Stimulated activated CD4-positive, alpha-beta T cell treated with anti-CD3 and anti-CD28 coated beads, Interleukin-12 subunit alpha, Interleukin-12 subunit beta, amount 100 ng/mL, for 4 hours (primary cell): ENCODE measurements around the gene GAPVD1.
A peak's percentile ranks its signal among the peaks of the same experiment; 100 is the strongest.
"Not testable (repeated sequence)": the region's sequence is repeated elsewhere in the genome, so short reads cannot be mapped to it uniquely, and the experiment has no call there.

ENCODE experiments used
- DNase-seq: peaks from one replicate; pipeline ENCODE4 v3.0.0-alpha.2; 2020

The GAPVD1 gene

DNA sequence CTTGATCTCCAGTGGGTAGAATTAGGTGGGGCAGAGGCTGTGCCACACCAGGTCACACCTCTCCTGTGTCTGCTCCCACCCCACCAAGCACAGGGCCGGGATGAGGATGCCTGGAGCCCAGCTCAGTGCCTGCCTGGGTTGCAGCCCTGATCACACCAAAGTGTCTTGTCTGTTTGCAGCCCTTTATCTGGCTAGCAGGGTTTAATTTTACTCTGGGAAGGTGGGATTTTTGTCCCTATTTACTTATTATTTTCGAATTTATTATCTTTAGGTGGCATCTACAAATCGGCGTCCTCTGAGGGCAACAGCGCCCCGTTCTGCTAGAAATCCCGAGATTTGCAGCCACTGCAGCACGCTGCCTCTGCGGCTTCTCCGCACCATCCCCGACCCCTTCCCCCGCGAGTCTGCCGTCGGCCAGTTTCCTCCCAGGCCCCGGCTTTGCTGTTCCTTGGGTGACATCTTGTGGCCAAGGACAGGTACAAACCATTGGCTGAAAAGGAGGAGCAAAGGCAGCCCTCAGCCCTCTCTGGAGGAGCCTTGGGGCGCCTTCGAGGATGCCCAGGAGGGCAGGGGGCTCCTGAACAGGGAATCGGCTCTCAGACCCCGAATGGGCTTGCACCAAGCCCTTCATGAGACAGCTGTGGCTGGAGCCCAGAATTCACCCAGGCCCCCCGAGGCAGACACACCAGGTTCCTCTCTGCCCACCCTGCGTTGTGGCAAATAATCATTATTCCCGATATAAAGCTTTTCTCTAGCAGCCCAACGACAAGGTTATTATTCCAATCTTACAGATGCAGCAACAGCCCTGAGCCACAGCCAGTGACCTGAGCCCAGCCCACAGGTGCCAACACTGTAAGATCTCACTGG is 113.0 kb downstream of the GAPVD1 start:
- peak; percentile 57 for DNase-seq

DNA sequence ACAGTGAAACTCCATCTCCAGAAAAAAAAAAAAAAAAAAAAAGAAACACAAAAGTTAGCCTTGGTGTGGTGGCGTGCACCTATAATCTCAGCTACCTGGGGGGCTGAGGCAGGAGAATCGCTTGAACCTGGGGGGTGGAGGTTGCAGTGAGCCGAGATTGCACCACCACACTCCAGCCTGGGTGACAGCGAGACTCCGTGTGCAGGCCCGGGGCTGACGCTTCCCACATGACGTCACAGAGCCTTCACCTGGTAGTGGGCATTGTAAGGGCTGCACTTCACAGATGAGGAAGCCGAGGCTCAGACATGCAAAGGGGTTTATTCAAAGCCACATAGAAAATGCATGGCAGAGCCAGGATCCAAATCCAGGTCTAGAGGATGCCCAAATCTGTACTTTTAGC is 114.2 kb downstream of the GAPVD1 start:
- DNase-seq = no peak

DNA sequence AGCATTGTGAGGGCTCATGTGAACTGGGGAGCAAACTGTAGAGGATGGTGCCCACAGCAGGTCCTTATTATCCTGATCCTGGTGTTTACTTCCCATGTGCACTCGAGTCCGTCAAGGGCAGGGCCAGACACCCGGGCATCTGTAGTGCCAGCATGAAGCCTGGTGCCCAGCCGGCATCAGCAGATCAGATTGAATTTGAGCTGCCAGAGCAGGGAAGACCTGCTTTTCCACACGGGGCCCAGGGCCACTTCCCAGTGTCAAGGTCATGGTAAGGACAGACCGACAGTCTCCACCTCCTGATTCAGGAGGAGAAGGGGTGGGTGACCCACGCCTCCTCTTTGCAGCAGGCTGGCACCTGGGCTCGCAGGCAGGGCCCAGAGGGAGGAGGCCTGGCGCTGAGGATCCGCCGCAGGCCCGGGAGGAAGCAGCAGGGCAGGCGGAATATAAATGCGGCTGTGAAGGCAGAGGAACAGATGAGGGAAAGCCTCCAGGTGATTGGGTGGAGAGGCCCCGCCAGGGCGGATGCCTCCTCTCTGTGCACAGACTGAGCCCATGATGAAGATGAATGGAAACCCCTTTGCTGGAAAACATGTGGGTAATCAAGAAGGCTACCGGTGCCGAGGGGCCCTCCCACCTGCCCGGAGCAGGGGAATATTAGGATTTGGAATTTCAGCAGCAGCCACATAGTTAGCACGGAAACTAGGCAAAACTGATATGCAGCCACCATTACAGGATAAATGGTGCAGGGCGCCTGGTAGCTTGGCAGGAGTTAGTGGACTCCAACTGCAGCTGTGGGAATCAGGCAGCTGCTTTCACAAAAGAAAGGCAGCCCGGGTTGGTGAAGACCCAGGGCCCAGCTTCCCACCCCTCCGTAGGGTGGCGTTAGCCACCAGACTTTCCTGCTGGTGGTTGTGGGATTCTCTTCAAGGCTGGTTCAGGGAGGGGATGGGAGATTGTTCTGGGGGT is 114.9 kb downstream of the GAPVD1 start:
- DNase-seq = no peak

DNA sequence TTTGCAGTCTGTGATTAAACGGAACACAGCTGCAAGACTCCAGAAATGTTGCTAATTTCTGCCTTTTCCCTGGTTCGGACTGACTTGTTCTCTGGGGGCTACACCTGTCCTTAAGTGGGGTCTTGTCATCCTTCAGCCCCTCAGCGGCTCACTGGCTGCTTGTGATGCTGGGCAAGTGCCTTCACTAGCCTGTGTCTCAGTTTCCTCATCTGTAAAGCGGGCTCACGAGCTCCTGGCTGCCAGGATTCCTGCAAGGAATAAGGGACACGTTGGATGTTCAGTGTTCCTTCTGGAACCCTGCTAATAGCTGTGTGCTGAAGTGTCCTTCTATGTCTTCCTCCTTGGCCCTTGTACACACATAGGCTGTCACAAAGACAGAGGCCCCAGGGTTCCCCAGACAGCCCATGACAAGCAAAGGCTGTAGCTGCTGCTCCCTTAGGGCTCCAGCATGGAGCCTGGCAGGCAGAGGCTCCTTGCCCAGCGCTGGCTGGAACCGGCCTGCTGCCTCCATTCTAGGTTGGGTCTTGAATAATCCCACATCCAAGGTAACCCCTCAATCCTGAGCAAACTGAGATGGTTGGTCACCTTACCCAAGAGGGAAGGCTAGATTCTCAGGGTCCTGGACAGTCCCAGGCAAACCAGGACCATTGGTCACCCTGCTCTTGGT is 116.1 kb downstream of the GAPVD1 start:
- DNase-seq = no peak

DNA sequence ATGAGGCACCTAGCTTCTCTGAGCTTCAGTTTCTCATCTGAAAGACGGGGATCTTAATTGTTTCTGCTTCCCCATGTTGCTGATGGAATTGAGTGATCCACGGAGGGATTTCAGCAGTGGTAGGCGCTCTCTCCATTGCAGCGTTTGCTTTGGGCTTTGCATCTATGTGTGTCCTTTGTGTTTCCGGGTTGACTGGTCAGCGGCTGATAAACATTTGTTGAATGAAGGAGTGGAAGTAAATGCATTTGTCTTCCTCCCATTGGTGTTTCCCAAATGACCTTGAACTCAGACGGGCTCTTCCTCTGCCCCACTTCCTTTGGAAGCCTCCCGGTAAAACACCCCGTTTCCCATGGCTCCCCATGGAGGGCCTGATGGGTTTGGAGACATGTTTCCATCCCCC is 117.2 kb downstream of the GAPVD1 start:
- no peak for DNase-seq

DNA sequence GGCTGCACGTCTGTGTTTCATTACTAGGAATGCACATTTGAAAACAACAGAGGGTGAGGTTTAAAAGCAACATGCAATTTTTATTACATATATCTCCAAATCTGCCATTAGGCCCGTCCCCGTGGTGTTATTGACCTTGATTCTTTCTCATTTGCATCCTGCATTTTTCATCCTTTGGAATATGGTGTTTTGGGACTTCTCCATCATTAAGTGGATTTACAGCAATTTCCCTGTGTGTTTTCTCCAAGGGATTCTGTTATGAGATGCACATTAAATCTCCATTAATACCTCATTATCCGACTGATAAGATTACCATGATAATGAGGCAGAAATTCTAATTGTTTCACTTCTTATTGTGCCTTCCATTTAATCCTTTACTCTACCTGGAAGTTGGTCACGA is 117.6 kb downstream of the GAPVD1 start:
- DNase-seq = no peak

DNA sequence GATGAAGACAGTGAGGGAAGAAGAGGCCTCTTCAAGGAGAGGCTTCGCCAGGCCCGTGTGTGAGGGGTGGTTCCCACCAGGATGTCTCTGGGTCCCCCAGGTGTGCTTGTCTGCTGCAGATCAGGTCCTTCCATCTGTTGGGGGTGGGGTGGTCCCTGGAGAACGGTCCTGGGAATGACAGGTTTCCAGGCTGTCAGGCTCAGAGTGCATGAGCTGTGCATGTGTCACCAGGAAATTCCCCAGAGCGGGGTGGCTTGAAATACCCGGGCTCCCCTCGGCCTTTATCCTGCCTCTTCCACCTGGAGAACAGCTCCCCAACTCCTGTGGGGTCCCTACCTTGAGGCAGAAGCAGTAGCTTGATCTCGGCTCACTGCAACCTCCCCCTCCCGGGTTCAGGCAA is 118.8 kb downstream of the GAPVD1 start:
- DNase-seq = no peak

DNA sequence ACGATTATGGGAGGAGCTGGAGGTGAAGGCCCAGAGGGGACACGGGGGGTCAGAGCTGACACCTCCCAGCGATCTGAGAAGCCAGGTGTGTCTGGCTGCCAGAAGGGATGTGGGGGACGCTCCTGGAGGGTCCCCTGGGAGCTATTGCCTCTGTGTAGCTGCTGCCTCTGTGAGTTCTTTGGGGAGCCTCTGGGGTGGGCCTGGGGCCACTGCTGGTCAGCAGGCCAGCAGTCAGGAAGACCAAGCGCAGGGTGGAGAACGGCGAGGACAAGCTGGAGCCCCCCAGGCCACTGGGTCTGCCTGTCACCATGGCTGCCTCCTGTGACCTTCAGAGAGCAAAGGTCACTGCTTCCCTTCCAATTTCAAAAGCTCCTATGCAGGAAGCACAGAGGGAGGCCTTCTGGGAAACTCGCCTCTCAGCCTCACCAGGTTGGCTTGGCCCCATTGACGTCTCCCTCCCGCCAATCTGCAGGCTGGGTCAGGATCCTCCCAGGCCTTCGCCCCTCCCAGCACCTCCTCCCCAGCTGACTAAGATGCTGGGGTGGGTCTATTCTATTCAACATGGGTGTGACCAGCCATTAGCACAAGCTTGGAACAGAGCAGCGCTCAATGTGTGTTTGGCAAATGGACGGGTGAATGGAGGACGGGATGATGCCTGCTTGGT is 126.4 kb downstream of the GAPVD1 start:
- DNase-seq = no peak

DNA sequence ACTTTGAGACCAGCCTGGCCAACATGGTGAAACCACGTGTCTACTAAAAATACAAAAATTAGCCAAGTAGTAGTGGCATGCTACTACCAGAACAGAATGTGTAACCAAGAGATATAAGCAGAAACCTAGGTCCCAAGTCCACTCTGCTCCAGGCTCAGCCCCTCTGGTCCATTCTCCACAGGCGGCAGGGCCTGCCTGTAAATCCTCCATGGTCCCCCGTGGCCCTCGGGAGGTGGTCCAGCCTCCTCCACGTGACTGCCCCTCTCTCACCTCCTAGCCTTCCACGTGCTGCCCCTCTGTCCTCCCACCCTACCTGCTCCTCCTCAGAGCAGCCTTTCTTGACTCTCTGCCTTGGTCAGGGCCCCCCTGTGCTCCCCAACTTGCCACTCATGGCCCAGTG is 127.4 kb downstream of the GAPVD1 start:
- DNase-seq = no peak

DNA sequence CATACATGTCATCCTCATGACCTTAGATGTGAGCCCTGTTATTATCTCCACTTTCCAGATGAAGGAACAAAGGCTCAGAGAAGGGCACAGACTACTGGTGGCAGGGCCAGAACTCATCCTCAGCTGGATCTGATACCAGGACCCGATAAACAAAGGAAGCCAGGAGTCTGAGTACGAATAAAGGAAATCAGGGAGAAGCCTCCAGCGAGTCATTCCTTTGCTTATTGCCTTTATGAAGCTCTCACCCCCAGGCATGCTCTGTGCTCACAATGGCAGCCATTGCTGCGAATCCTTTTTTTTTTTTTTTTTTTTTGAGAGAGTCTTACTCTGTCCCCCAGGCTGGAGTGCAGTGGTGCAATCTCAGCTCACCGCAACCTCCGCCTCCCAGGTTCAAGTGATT is 130.1 kb downstream of the GAPVD1 start:
- no peak for DNase-seq

DNA sequence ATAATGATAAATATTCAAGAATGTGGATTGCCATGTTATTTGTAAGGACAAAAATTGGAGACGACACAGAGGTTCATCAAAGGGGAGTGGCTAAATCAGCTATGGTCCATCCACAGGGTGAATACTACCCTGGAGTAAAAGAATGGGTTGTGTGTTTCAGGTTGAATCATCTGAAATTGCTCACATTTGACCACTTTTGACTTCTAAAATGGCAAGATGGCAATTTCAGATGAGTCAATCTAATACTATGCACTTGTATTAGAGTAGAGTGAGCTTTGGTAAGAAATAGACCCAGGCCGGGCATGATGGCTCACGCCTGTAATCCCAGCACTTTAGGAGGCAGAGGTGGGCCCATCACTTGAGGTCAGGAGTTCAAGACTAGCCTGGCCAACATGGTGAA is 131.8 kb downstream of the GAPVD1 start:
- no peak for DNase-seq

DNA sequence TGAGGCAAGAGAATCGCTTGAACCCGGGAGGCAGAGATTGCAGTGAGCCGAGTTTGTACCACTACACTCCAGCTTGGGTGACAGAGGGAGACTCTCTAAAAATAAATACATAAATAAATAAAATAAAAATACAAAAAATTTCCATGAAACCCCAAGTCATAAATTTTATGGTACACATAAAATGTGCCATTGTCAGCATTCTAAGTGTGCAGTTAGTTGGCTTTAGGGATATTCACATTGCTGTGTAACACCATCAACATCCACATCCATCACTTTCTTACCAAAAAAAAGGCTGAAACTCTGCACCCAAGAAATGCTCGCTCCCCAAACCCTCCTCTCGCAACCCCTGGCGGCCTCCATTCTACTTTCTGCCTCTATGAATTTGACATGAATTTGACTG is 135.2 kb downstream of the GAPVD1 start:
- no peak for DNase-seq

DNA sequence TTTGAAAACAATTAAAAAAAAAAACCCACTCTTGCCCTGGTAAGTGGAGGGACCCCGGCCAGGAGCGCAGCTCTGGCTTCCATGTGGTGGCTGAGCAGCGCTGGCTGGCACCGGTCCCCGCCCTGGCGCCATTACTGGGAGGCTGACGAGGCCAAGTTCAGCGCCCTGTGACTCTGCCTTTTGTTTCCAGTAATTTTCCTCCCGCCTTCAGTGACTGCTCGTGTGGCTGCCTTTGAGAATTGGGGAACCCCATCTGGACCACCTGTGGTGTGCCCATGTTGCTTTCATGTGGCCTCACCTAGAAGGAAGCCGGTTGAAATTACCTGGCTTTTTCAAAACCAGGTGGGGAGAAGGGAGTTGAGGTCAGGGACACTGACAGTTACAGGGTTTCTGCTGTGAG is 136.1 kb downstream of the GAPVD1 start:
- DNase-seq = no peak

DNA sequence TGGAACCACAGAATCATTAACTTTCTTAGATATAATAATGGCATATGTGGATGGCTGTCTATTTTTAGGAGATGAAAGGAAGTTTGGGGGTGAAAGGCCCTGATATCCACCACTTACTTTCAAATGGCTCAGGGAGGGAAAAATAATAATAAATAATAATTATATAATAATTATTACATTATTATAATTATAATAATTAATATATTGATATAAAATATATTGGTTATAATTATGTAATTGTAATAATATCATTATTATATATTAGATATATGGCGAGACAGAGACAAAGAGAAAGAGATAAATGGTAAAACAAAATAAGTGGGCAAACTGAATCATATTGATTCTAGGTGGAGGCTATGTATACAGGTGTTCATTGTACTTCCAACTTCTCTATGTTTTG is 136.6 kb downstream of the GAPVD1 start:
- no peak for DNase-seq

DNA sequence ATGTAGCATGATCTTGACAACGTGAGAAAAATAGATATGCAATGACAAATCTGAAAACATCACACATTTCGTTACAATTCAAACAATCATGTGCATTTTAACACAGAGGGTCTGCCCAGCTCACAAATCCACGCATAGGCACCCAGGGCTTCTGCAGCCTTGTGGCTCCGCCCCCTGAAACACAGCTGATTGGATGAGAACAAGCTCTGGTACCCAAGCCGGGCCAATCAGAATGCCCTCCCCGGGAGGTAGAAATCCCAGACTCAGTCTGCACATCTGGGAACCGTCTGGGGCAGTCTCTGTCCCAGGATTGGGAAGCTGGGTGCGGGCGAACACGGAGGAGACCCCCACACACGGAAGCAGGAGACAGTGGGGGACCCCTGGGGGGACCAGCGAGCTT is 137.5 kb downstream of the GAPVD1 start:
- no peak for DNase-seq

DNA sequence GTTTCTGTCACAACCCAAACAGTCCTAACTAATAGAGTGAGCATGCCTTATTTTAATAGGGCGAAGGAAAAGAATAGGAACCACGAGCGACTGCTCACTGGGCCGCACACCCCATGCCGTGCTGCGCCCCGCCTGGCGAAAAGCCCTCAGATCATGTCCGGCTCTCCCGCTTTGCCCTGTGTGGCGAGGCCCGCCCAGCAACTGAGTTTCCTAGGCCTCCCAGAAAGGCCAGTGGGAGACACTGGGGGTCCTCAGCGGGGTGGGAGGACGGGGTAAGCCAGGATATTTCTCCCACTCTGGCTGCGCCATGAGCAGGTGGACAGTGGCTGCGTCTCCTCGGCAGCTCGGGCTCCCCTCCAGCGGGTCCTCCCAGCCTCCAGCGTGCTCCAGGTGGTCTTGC is 138.0 kb downstream of the GAPVD1 start:
- DNase-seq = no peak

DNA sequence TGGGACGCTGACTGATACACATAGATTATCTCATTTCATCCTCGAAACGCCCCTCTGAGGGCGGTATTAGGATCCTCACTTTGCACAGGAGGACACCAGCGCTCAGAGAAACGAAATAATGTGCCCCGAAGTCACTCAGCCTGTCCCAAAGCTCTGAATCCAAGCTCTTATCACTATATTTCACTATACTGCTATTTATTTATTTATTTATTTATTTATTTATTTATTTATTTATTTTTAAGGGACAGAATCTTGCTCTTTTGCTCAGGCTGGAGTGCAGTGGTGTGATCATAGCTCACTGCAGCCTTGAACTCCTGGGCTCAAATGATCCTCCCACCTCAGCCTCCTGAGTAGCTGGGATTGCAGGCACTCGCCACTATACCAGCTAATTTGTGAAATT is 138.6 kb downstream of the GAPVD1 start:
- DNase-seq = not testable (repeated sequence)

DNA sequence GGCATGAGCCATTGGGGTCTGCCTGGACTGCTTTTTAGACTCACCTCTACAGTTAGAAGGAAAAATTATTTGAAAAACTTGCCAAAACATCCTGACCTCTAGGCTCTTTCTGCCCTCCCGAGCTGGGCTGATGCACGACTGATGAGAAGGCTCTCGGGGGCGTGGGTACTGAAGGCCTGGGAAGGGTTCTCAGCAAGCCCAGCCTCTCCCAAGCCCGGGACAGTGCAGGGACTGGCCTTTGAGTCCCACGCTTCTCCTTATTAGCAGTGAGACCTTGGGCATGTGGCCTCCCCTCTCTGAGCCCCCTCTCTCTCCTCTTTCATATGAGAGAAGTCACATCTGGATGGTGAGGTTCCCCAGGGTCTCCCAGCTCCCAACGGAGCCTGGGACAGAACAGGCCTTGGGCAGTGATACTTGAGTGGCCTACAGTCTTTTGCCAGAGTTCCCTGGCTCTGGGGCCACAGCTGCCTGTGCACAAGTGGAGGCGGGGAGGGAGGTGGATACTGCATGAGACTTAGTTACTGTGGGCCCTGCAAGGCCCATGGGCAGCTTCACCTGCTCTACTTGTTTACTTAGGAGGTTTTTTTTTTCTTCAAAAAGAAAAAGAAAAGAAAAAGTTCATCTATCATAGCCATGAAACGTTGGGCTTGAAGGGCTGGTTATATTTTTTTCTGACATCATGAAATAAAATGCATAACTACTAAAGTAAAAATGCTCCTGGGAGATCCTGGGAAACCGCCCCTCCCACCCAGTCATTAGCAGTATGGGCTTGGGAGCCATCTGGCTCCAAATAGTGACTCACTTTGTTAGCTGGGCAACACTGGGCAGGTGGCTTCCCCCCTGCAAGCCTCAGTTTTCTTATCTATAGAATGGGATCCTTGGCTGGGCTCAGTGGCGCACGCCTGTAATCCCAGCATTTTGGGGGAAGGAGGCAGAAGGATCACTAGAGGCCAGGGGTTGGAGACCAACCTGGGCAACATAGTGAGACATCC is 139.4 kb downstream of the GAPVD1 start:
- no peak for DNase-seq

DNA sequence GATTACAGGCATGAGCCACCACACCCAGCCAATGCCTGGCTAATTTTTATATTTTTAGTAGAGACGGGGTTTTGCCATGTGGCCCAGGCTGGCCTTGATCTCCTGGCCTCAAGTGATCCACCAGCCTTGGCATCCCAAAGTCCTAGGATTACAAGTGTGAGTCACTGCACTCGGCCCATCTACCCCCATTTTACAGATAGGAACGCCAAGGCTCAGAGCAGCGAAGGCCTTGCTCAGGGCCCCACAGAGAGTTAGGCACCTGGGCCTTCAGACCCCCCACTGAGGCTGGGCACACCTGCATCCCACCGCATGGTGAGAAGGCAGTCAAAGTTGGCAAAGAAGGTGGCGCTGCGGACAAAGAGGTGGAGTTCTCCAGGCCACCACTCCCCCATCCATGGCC is 143.1 kb downstream of the GAPVD1 start:
- no peak for DNase-seq

DNA sequence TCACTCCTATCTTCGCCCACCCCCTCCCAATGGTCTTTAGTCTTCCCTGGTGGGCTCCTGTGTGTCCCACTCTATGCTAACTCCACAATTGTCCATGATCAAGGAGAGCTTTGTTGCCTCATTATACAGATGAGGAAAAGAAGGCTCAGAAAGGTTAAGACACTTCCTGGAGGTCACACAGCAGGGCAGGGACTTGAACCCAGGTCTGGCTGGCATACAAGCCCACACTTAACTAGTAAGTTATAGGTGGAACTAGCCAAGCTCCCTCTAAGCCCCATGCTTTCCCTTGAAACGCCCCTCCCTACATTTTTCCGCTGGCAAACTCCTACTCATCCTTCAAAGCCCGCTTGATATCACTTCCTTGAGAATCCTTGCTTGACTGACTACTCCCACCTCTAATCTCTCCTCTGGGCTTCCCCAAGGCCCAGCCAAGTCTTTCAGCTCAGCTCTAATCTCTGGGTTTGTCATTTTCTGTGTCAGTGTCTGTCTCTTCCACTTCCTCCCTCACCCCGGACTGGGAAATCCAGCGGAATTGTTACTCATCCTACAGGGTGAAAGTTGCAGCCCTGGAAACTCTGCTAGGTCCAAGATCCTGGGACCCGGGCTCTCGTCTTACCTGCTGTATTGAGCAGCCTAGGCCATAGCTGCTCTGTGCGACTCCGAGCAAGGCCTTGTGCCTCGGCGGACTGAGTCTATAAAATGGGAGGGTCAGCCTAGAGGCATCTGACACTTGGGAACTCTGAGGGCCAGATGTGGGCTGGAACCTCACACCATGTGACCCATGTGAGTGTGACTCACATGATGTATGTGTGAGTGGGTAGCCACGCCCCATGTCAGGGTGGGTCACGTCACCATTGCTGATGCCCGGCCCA is 144.5 kb downstream of the GAPVD1 start:
- DNase-seq = no peak

DNA sequence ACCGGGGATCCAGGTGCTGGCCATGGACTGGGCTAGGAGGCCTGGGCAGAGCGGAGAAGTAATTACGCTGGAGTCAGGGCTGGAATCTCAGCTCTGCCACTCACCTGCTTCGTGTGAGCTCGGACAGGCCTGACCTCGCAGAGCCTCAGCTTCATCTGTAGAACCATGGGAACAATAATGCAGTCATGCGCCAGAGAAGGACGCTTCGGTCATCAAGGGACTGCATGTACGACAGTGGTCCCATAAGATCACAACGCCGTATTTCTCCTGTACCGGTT is 145.1 kb downstream of the GAPVD1 start:
- no peak for DNase-seq
